BLaER1 treated with 17β-estradiol and CSF1 and Interleukin-3, amounts not matched to agents 10 nM and 100 nM (cell line): Measurements from ENCODE around the gene TUBA4B.

Experiments used
- H3K27ac ChIP-seq, 11 experiments: shearing (Covaris generic); formaldehyde crosslinking; 2 replicates each; pipeline ENCODE4 v1.8.1; 2022
- H3K27me3 ChIP-seq, 11 experiments: shearing (Covaris generic); formaldehyde crosslinking; 2 replicates each; pipeline ENCODE4 v1.8.1; 2022
- H3K36me3 ChIP-seq, 11 experiments: shearing (Covaris generic); formaldehyde crosslinking; 2 replicates each; pipeline ENCODE4 v1.8.1; 2022
- H3K4me1 ChIP-seq, 10 experiments: shearing (Covaris generic); formaldehyde crosslinking; 2 replicates each; pipeline ENCODE4 v1.8.1; 2022
- H3K4me2 ChIP-seq, 11 experiments: shearing (Covaris generic); formaldehyde crosslinking; 2 replicates each; pipeline ENCODE4 v1.8.1; 2022
- H3K4me3 ChIP-seq, 10 experiments: shearing (Covaris generic); formaldehyde crosslinking; 2 replicates each; pipeline ENCODE4 v1.8.1; 2022
- H3K9ac ChIP-seq, 11 experiments: shearing (Covaris generic); formaldehyde crosslinking; 2 replicates each; pipeline ENCODE4 v1.8.1; 2022
- H3K9me3 ChIP-seq, 11 experiments: shearing (Covaris generic); formaldehyde crosslinking; replicated peaks in 1 of 11; 2 replicates each; pipeline ENCODE4 v1.8.1; 2022
- H4K20me1 ChIP-seq, 11 experiments: shearing (Covaris generic); formaldehyde crosslinking; 2 replicates each; pipeline ENCODE4 v1.8.1; 2022
- Cebpa-rat ChIP-seq, 11 experiments: shearing (Covaris generic); IDR thresholded peaks; 2 replicates each; pipeline ENCODE4 v1.8.1; 2022

Gene TUBA4B

DNA sequence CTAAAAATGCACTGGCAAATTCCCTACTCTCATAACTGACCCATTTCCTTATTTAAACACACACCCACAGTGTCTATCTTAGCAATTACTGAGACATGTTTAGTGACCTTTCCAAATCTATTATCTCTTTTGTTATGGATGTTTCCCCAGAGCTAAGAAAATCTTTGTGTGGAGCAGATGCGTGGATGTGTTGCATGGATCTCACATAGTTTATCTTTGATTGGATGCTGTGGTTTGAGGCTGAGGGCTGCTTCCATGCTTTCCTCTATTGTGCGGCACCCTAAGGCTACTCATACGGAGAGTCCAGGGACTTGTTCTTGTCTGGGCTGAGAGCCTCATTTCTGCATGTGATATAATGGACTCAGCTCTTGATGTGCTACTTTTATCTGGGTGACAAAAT is 18.7 kb upstream of the TUBA4B start:
- peaks cover 0 to 13% (median 0%) of the 10 kb centered on the region in 11 experiments; a peak in 1 of 22 replicates for H4K20me1 ChIP-seq
- peaks cover 10 to 22% (median 17%) of the 10 kb centered on the region in 10 experiments for H3K4me1 ChIP-seq
- no peak overlapping the region for H3K27ac ChIP-seq
- H3K36me3 ChIP-seq: peaks cover 63 to 81% (median 73%) of the 10 kb centered on the region in 11 experiments
- H3K27me3 ChIP-seq: no peaks in the 10 kb centered on the region
- no peaks in the 10 kb centered on the region for H3K9me3 ChIP-seq
- no peak overlapping the region for H3K4me2 ChIP-seq
- no peak for TF ChIP-seq Cebpa-rat (IDR thresholded peaks at IDR 0.05)
- H3K9ac ChIP-seq: no peak overlapping the region; a peak in 1 of 22 replicates
- no peak overlapping the region for H3K4me3 ChIP-seq

GRCh38 chr2:219243291-219243761 is 9.7 kb upstream of the TUBA4B start:
- Histone ChIP-seq H3K4me2 (no peak overlapping the region), H3K36me3 (peaks cover 0 to 30% (median 13%) of the 10 kb centered on the region in 11 experiments; a peak in 17 of 22 replicates), H3K4me1 (peaks cover 35 to 39% (median 38%) of the 10 kb centered on the region in 10 experiments), H3K4me3 (no peak overlapping the region), H3K9me3 (no peaks in the 10 kb centered on the region), H3K27me3 (no peaks in the 10 kb centered on the region), H3K27ac (no peak overlapping the region), H4K20me1 (peaks cover 0 to 4% (median 0%) of the 10 kb centered on the region in 11 experiments; a peak in 1 of 22 replicates), H3K9ac (no peak overlapping the region)
- no peak for TF ChIP-seq Cebpa-rat (IDR thresholded peaks at IDR 0.05)

GRCh38 chr2:219244789-219245147 is 8.3 kb upstream of the TUBA4B start:
- H3K4me3 ChIP-seq: peak overlapping the region; percentile 73 to 93 (median 83)
- TF ChIP-seq Cebpa-rat (IDR thresholded peaks at IDR 0.05): no peak
- peaks cover 0 to 24% (median 3%) of the 10 kb centered on the region in 11 experiments; a peak in 7 of 22 replicates for H3K36me3 ChIP-seq
- H3K4me2 ChIP-seq: peak overlapping the region; percentile 91 to 100 (median 99)
- H3K27me3 ChIP-seq: no peaks in the 10 kb centered on the region
- H3K9me3 ChIP-seq: no peaks in the 10 kb centered on the region
- H3K27ac ChIP-seq: peak overlapping the region; percentile 83 to 95 (median 91); a peak in 21 of 22 replicates
- peaks cover 0 to 12% (median 0%) of the 10 kb centered on the region in 11 experiments; a peak in 2 of 22 replicates for H4K20me1 ChIP-seq
- peaks cover 50 to 54% (median 52%) of the 10 kb centered on the region in 10 experiments for H3K4me1 ChIP-seq
- peak overlapping the region; percentile 86 to 94 (median 90) for H3K9ac ChIP-seq

DNA sequence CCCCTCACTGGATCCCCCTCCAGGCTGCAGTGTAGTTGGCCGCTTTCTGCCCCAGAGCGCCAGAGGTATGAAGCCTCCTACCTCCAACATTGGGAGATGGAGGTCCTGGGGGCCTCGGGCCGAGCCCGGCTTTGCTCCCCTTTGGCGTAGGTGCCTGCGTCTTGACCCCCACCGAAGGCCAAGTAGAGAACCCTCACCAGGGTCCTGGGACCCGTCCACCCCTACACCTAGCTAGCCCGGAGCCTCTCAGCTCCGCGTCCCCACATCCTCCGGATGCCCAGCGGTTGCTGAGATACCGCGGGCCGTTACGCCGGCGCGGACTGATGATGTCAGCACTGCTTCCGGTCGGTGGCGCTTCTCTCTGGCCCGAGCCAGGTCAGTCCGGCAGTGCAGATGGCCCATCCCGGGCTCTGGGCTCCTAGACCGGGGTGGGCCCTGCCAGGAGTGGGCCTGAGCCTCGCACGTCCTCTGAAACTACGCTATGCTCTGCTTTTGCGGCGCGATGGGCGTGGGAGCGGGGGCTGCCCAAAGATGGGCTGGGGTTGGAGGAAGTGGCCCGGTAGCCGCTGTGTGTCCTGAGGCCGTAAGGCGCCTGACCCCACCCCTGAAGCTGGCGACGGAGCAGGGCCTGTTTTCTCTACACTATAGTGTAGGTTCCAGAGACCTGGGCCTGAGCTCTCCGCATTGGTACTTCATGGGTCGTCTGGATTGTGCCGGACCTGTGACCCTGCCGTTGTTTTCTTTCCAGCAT is 7.7 kb upstream of the TUBA4B start, which contains the start of the genes GLB1L and STK16:
TSS of gene GLB1L (minus strand) at position 297 of the 751 bp plus-strand sequence. CDS start 1,871 bp downstream, outside the sequence.
TSS of gene STK16 (plus strand) at position 332 of the 751 bp plus-strand sequence. CDS start 521 bp downstream, outside the sequence.
- Histone ChIP-seq H3K9me3 (no peaks in the 10 kb centered on the region), H3K4me3 (peak within 1 kb of the TSS; percentile 73 to 93 (median 83)), H4K20me1 (peaks cover 0 to 15% (median 0%) of the 10 kb centered on the region in 11 experiments; a peak in 2 of 22 replicates), H3K36me3 (peaks cover 0 to 25% (median 3%) of the 10 kb centered on the region in 11 experiments; a peak in 9 of 22 replicates), H3K4me2 (peak within 1 kb of the TSS; percentile 91 to 100 (median 99)), H3K27ac (peak within 1 kb of the TSS; percentile 83 to 95 (median 91)), H3K27me3 (no peaks in the 10 kb centered on the region), H3K9ac (peak within 1 kb of the TSS; percentile 86 to 94 (median 90)), H3K4me1 (peaks cover 55 to 59% (median 58%) of the 10 kb centered on the region in 10 experiments)
- no peak for TF ChIP-seq Cebpa-rat (IDR thresholded peaks at IDR 0.05)

- TF ChIP-seq Cebpa-rat (IDR thresholded peaks at IDR 0.05): no peak
- H3K4me2 ChIP-seq: peak overlapping the region; percentile 91 to 100 (median 99)
- peaks cover 0 to 15% (median 0%) of the 10 kb centered on the region in 11 experiments; a peak in 2 of 22 replicates for H4K20me1 ChIP-seq
- no peaks in the 10 kb centered on the region for H3K9me3 ChIP-seq
- H3K4me3 ChIP-seq: peak overlapping the region; percentile 73 to 93 (median 83)
- H3K36me3 ChIP-seq: peaks cover 0 to 30% (median 7%) of the 10 kb centered on the region in 11 experiments; a peak in 9 of 22 replicates
- H3K27ac ChIP-seq: peak overlapping the region; percentile 83 to 95 (median 91)
- no peaks in the 10 kb centered on the region for H3K27me3 ChIP-seq
- H3K4me1 ChIP-seq: peaks cover 61 to 64% (median 63%) of the 10 kb centered on the region in 10 experiments
- H3K9ac ChIP-seq: peak overlapping the region; percentile 86 to 94 (median 90)
Observed at GRCh38 chr2:219245899-219246230, 7.2 kb upstream of the TUBA4B start.

- Histone ChIP-seq H3K36me3 (peaks cover 0 to 36% (median 14%) of the 10 kb centered on the region in 11 experiments; a peak in 9 of 22 replicates), H3K9ac (peak overlapping the region in 3 of 11 experiments; percentile 3 to 86 (median 21); a peak in 3 of 22 replicates), H3K4me3 (peak overlapping the region in 9 of 10 experiments; percentile 7 to 93 (median 84); a peak in 9 of 20 replicates), H3K4me1 (peaks cover 68 to 71% (median 70%) of the 10 kb centered on the region in 10 experiments), H3K9me3 (no peaks in the 10 kb centered on the region), H4K20me1 (peaks cover 0 to 19% (median 0%) of the 10 kb centered on the region in 11 experiments; a peak in 2 of 22 replicates), H3K27me3 (no peaks in the 10 kb centered on the region; a peak in 1 of 22 replicates), H3K27ac (peak overlapping the region in 5 of 11 experiments; percentile 15 to 95 (median 93); a peak in 7 of 22 replicates), H3K4me2 (peak overlapping the region; percentile 91 to 100 (median 99))
- TF ChIP-seq Cebpa-rat (IDR thresholded peaks at IDR 0.05): no peak
Observed at GRCh38 chr2:219246559-219246958, 6.5 kb upstream of the TUBA4B start.

DNA sequence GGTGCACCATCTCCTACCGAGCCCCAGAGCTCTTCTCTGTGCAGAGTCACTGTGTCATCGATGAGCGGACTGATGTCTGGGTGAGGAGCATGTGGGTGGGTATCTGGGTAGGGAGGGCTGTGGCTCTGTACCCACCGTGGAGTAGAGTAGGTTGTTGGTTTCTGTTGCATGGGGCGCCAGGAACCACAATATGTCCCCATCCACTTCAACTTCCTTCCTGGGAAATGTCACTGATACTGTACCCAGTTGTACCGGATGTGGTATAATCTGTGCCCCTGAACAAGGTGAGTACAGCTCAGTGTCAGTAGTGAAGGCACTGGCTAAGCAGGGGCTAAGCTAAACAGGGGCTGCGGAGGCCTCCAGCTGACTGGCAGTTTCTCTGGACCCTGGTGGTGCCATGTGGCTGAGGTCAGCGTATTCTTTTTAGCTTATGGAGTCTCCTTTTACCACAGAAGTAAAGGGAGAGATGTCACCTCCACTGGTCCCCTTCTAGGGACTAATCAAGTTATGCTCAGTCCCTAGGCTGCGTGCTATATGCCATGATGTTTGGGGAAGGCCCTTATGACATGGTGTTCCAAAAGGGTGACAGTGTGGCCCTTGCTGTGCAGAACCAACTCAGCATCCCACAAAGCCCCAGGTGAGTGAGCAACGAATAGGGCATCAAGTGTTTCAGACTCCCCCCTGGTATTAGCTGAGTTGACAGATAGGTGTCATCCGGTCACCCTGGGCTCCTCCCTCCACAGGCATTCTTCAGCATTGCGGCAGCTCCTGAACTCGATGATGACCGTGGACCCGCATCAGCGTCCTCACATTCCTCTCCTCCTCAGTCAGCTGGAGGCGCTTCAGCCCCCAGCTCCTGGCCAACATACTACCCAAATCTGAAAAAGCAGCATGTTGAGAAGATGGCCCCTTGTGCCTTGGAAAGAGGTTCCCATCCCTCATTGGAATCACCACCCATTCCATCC is 5.1 kb upstream of the TUBA4B start:
- peak overlapping the region in 9 of 11 experiments; percentile 17 to 95 (median 67); a peak in 14 of 22 replicates for H3K27ac ChIP-seq
- peak overlapping the region; percentile 91 to 100 (median 99) for H3K4me2 ChIP-seq
- peaks cover 0 to 13% (median 9%) of the 10 kb centered on the region in 11 experiments; a peak in 10 of 22 replicates for H3K27me3 ChIP-seq
- H3K4me3 ChIP-seq: peak overlapping the region in 4 of 10 experiments; percentile 6 to 93 (median 36); a peak in 5 of 20 replicates
- H3K9me3 ChIP-seq: no peaks in the 10 kb centered on the region
- TF ChIP-seq Cebpa-rat (IDR thresholded peaks at IDR 0.05): no peak
- H3K4me1 ChIP-seq: peaks cover 82 to 85% (median 84%) of the 10 kb centered on the region in 10 experiments
- H3K36me3 ChIP-seq: peaks cover 0 to 36% (median 14%) of the 10 kb centered on the region in 11 experiments; a peak in 9 of 22 replicates
- H3K9ac ChIP-seq: peak overlapping the region in 4 of 11 experiments; percentile 10 to 70 (median 33); a peak in 4 of 22 replicates
- H4K20me1 ChIP-seq: peaks cover 0 to 23% (median 0%) of the 10 kb centered on the region in 11 experiments; a peak in 2 of 22 replicates

DNA sequence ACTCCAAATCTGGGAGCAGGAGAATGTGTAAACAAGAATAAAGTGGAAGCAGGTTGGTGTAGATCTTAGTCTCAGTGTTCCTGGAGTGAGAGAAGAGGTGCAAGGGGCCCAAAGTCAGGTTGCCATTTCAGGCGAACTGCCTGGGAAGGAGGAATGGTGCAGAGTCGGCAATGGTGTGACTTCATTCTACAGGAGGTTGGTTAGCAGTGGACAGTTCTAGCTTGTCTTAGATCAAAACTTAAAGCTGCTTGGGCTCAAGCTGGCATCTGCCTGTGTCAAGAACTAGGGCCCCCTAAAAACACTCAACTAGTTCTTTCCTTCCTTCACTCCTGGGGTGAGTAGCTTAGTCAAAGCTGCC is 4.2 kb upstream of the TUBA4B start:
- Histone ChIP-seq H3K9me3 (no peaks in the 10 kb centered on the region), H3K4me1 (peaks cover 85 to 94% (median 93%) of the 10 kb centered on the region in 10 experiments), H3K27me3 (peaks cover 0 to 20% (median 14%) of the 10 kb centered on the region in 11 experiments; a peak in 10 of 22 replicates), H3K4me3 (peak overlapping the region in 9 of 10 experiments; percentile 0 to 59 (median 38); a peak in 13 of 20 replicates), H3K36me3 (peaks cover 0 to 36% (median 14%) of the 10 kb centered on the region in 11 experiments; a peak in 9 of 22 replicates), H3K9ac (peak overlapping the region; percentile 52 to 76 (median 70)), H3K4me2 (peak overlapping the region; percentile 91 to 100 (median 99)), H4K20me1 (peaks cover 0 to 27% (median 0%) of the 10 kb centered on the region in 11 experiments; a peak in 2 of 22 replicates), H3K27ac (peak overlapping the region; percentile 60 to 95 (median 85))
- no peak for TF ChIP-seq Cebpa-rat (IDR thresholded peaks at IDR 0.05)
